ENCODE results near the gene SGSM2.

DNA sequence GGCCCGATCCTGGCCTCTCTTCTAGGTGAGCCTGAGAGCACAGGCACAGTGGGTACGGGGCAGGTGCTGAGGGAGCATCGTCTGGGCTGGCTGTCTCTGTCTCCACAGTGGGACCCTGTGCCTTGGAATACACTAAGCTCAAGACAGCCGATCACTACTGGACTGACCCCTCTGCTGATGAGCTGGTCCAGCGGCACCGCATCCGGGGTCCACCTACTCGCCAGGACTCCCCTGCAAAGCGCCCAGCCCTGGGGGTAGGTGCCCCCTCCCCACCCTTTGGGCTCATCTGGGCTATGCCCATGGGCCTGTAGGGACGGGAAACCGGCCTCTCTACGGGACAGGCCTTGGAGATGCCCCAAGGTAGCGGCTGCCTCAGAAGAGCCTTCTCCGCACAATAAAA is 25.6 kb downstream of the SGSM2 start:
- no peak for TF ChIP-seq POLR2AphosphoS5 (IDR thresholded peaks at IDR 0.05; ENCODE audit: borderline replicate concordance, low read depth, low read length)
- TF ChIP-seq EZH2 (IDR thresholded peaks at IDR 0.05) = no peak
